ENCODE data around the gene CSNK1D.

- TF ChIP-seq CTCF (IDR thresholded peaks at IDR 0.05; ENCODE audit: borderline replicate concordance, extremely low read depth, low read length, poor library complexity, severe bottlenecking) (no peak), EZH2 (IDR thresholded peaks at IDR 0.05; ENCODE audit: borderline replicate concordance, low read depth, low read length, severe bottlenecking) (no peak)
Measured at GRCh38 chr17:82231562-82232321, 41.8 kb downstream of the CSNK1D start.
